H1 (cell line): Measurements from ENCODE around the gene ERC1. TPM values are rescaled to one million over a fixed set of nuclear protein-coding genes. Genes with fewer than 3 reads are reported as not detected.

Experiments used
- CBX8 ChIP-seq: fragments of 300-800, 300-1000 bp; sonication (generic); IDR thresholded peaks from 2 replicates; pipeline ENCODE4 v1.7.1; 2016; ENCODE audit warnings: low read depth, low read length, borderline replicate concordance
- CHD2 ChIP-seq: IDR thresholded peaks from 2 replicates; pipeline ENCODE4 v1.6.1; 2012; ENCODE audit warnings: low read length, improper control_type of control experiment
- POLR2A ChIP-seq, 2 experiments: IDR thresholded peaks; 1 replicate in 1 of 2; 2 replicates in 1 of 2; pipeline ENCODE4 v1.6.1; 2011; ENCODE audit warnings: low read depth in 2 of 2, low read length in 2 of 2, mild to moderate bottlenecking in 2 of 2; ENCODE audit errors: control extremely low read depth in 1 of 2
- SIRT6 ChIP-seq: IDR thresholded peaks from one replicate; pipeline ENCODE4 v1.7.1; 2012; ENCODE audit warnings: low read length, inconsistent platforms
- SP4 ChIP-seq: IDR thresholded peaks from 2 replicates; pipeline ENCODE4 v1.6.1; 2012; ENCODE audit warnings: low read length, inconsistent platforms
- TAF1 ChIP-seq: IDR thresholded peaks from 2 replicates; pipeline ENCODE4 v1.6.1; 2011; ENCODE audit warnings: mild to moderate bottlenecking, low read depth, low read length
- TCF12 ChIP-seq: IDR thresholded peaks from 2 replicates; pipeline ENCODE4 v1.6.1; 2011; ENCODE audit warnings: low read depth, mild to moderate bottlenecking, low read length
- polyA plus RNA-seq, 7 experiments: library from polyadenylated mRNA; depleted of rRNA in 3 of 7; stranded (reverse) in 5 of 7; unstranded in 2 of 7; fragments of >200 nt in 5 of 7; fragments of 200-250 nt in 2 of 7; gene quantifications; 1 replicate in 5 of 7; 2 replicates in 1 of 7; 4 replicates in 1 of 7; pipeline versions ENCODE4 v1.2.1 to v1.2.3, GENCODE V29; 2011 to 2013; ENCODE audit warnings: missing spikeins in 2 of 7, mixed read lengths in 2 of 7
- total RNA-seq: library from RNA; stranded (reverse); fragmentation: NEBNext Ultra II Directional; extraction: Animal tissue kit (Norgen Biotek cat#: 25700); gene quantifications from 2 replicates; pipeline ENCODE4 v1.2.1, GENCODE V29; 2021
- TF ChIP-seq, protein P1 (sequence below): fragments of 300-600 bp; sonication (generic); IDR thresholded peaks from 2 replicates; pipeline ENCODE4 v1.7.1; 2012; ENCODE audit warnings: low read length, moderate library complexity, mild to moderate bottlenecking, inconsistent platforms; ENCODE audit not compliant: insufficient replicate concordance
- TF ChIP-seq, protein P2 (sequence below): IDR thresholded peaks from 2 replicates; pipeline ENCODE4 v1.6.1; 2012; ENCODE audit warnings: low read length, inconsistent platforms

The ERC1 gene
- total and polyA plus RNA-seq, 2 of the 8 experiments (the other 6 are each of a cell fraction or from before 2014, with no cell fraction given) = 7.8 to 45.7 TPM

DNA sequence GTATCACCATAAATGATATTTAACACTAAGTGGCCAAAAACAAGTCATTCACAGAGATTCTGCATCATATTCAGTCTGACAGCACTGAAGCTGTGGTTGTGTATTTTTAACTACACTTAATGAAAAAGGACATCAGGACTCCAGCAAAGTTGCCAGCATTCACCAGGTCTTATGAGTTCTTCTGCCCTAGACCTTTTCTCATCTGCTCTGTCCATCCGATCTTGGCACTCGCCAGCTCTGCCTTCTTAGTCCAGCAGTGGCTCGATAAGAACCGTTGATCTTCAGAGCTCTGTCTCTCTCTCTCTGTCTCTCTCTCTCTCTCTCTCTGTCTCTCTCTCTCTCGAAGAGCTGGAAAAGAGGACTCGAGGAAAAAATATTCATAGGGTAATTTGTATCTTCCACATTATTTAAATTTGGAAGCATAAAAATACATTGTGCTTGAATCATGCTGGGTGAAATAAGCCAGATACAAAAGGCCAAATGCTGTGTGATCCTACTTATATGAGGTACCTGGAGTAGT lies 371.2 kb downstream of the ERC1 start (continued):
- TF ChIP-seq, protein P1, sequence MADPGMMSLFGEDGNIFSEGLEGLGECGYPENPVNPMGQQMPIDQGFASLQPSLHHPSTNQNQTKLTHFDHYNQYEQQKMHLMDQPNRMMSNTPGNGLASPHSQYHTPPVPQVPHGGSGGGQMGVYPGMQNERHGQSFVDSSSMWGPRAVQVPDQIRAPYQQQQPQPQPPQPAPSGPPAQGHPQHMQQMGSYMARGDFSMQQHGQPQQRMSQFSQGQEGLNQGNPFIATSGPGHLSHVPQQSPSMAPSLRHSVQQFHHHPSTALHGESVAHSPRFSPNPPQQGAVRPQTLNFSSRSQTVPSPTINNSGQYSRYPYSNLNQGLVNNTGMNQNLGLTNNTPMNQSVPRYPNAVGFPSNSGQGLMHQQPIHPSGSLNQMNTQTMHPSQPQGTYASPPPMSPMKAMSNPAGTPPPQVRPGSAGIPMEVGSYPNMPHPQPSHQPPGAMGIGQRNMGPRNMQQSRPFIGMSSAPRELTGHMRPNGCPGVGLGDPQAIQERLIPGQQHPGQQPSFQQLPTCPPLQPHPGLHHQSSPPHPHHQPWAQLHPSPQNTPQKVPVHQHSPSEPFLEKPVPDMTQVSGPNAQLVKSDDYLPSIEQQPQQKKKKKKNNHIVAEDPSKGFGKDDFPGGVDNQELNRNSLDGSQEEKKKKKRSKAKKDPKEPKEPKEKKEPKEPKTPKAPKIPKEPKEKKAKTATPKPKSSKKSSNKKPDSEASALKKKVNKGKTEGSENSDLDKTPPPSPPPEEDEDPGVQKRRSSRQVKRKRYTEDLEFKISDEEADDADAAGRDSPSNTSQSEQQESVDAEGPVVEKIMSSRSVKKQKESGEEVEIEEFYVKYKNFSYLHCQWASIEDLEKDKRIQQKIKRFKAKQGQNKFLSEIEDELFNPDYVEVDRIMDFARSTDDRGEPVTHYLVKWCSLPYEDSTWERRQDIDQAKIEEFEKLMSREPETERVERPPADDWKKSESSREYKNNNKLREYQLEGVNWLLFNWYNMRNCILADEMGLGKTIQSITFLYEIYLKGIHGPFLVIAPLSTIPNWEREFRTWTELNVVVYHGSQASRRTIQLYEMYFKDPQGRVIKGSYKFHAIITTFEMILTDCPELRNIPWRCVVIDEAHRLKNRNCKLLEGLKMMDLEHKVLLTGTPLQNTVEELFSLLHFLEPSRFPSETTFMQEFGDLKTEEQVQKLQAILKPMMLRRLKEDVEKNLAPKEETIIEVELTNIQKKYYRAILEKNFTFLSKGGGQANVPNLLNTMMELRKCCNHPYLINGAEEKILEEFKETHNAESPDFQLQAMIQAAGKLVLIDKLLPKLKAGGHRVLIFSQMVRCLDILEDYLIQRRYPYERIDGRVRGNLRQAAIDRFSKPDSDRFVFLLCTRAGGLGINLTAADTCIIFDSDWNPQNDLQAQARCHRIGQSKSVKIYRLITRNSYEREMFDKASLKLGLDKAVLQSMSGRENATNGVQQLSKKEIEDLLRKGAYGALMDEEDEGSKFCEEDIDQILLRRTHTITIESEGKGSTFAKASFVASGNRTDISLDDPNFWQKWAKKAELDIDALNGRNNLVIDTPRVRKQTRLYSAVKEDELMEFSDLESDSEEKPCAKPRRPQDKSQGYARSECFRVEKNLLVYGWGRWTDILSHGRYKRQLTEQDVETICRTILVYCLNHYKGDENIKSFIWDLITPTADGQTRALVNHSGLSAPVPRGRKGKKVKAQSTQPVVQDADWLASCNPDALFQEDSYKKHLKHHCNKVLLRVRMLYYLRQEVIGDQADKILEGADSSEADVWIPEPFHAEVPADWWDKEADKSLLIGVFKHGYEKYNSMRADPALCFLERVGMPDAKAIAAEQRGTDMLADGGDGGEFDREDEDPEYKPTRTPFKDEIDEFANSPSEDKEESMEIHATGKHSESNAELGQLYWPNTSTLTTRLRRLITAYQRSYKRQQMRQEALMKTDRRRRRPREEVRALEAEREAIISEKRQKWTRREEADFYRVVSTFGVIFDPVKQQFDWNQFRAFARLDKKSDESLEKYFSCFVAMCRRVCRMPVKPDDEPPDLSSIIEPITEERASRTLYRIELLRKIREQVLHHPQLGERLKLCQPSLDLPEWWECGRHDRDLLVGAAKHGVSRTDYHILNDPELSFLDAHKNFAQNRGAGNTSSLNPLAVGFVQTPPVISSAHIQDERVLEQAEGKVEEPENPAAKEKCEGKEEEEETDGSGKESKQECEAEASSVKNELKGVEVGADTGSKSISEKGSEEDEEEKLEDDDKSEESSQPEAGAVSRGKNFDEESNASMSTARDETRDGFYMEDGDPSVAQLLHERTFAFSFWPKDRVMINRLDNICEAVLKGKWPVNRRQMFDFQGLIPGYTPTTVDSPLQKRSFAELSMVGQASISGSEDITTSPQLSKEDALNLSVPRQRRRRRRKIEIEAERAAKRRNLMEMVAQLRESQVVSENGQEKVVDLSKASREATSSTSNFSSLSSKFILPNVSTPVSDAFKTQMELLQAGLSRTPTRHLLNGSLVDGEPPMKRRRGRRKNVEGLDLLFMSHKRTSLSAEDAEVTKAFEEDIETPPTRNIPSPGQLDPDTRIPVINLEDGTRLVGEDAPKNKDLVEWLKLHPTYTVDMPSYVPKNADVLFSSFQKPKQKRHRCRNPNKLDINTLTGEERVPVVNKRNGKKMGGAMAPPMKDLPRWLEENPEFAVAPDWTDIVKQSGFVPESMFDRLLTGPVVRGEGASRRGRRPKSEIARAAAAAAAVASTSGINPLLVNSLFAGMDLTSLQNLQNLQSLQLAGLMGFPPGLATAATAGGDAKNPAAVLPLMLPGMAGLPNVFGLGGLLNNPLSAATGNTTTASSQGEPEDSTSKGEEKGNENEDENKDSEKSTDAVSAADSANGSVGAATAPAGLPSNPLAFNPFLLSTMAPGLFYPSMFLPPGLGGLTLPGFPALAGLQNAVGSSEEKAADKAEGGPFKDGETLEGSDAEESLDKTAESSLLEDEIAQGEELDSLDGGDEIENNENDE = no peak
- no peak for TF ChIP-seq TCF12
- no peak for TF ChIP-seq SIRT6
- TF ChIP-seq TAF1 = no peak
- no peak for TF ChIP-seq SP4
- TF ChIP-seq POLR2A (IDR thresholded peaks at IDR 0.05; ENCODE audit: control extremely low read depth in 1 of 2, low read depth in 2 of 2, low read length in 2 of 2) = no peak
- TF ChIP-seq CHD2 = no peak
- TF ChIP-seq, protein P2, sequence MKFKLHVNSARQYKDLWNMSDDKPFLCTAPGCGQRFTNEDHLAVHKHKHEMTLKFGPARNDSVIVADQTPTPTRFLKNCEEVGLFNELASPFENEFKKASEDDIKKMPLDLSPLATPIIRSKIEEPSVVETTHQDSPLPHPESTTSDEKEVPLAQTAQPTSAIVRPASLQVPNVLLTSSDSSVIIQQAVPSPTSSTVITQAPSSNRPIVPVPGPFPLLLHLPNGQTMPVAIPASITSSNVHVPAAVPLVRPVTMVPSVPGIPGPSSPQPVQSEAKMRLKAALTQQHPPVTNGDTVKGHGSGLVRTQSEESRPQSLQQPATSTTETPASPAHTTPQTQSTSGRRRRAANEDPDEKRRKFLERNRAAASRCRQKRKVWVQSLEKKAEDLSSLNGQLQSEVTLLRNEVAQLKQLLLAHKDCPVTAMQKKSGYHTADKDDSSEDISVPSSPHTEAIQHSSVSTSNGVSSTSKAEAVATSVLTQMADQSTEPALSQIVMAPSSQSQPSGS = no peak
- no peak for TF ChIP-seq CBX8
